Right cardiac atrium (tissue), 5 donors: Measurements from ENCODE around the gene CFAP157. TPM values are rescaled to one million over a fixed set of nuclear protein-coding genes. Genes with fewer than 3 reads are reported as not detected.

Source experiments
- ATAC-seq, 2 donors: fragments of 200-7000 bp; cut with Tn5 transposase; one replicate each; pipeline versions ENCODE4 v1.8.0 to v1.9.1; 2020; ENCODE audit warnings: moderate library complexity in 2 of 2, mild to moderate bottlenecking in 1 of 2
- DNase-seq, 3 donors: peaks; one replicate each; pipeline ENCODE4 v3.0.0-alpha.2; 2020
- H3K27ac ChIP-seq: one replicate; pipeline ENCODE4 v1.5.1; 2013; ENCODE audit warnings: mild to moderate bottlenecking, low read length, control low read depth, moderate library complexity
- H3K27me3 ChIP-seq: one replicate; pipeline ENCODE4 v1.6.1; 2013; ENCODE audit not compliant: control insufficient read depth, insufficient read depth
- H3K4me1 ChIP-seq: one replicate; pipeline ENCODE4 v1.6.1; 2013; ENCODE audit warnings: low read length; ENCODE audit not compliant: control insufficient read depth, insufficient read depth
- H3K4me3 ChIP-seq: one replicate; pipeline ENCODE4 v1.5.1; 2013; ENCODE audit warnings: low read length, control low read depth
- H3K9me3 ChIP-seq: one replicate; pipeline ENCODE4 v1.6.1; 2013; ENCODE audit warnings: low read length; ENCODE audit not compliant: control insufficient read depth
- WGBS: extraction: QIAGEN DNeasy Blood & Tissue Kit; methylation state at CpG from one replicate; pipeline ENCODE4 v1.1.7; 2013; 5-methylcytosine and 5-hydroxymethylcytosine counted together
- intact Hi-C, 4 donors: fragments of 100-400 bp; cut with DNase I; formaldehyde crosslinking; loops; one replicate each; pipeline versions ENCODE4 v1.11.0 to v1.14.0; 2022 to 2023
- polyA plus RNA-seq: library from polyadenylated mRNA; stranded (reverse); fragments of 200-250 nt; gene quantifications from one replicate; pipeline ENCODE4 v1.2.3, GENCODE V29; 2013
- total RNA-seq, 4 donors: library from RNA; stranded (reverse); fragmentation: NEBNext Ultra II Directional; extraction: Animal tissue kit (Norgen Biotek cat#: 25700); gene quantifications; one replicate each; pipeline ENCODE4 v1.2.1, GENCODE V29; 2021
- donor health status: healthy with polysubstance abuse.
- donor health status: DM: no; HTN: yes; CAD: no.
- donor health status: DM: no; HTN: no; CAD: no.
- donor health status: DM: no; HTN: yes; CAD: no; lungs with severe emphysema.
- donor health status: DM: yes; HTN: yes; CAD: no.

CFAP157 gene
- total and polyA plus RNA-seq, 5 donors, result 0.18 TPM; not detected in 4

DNA sequence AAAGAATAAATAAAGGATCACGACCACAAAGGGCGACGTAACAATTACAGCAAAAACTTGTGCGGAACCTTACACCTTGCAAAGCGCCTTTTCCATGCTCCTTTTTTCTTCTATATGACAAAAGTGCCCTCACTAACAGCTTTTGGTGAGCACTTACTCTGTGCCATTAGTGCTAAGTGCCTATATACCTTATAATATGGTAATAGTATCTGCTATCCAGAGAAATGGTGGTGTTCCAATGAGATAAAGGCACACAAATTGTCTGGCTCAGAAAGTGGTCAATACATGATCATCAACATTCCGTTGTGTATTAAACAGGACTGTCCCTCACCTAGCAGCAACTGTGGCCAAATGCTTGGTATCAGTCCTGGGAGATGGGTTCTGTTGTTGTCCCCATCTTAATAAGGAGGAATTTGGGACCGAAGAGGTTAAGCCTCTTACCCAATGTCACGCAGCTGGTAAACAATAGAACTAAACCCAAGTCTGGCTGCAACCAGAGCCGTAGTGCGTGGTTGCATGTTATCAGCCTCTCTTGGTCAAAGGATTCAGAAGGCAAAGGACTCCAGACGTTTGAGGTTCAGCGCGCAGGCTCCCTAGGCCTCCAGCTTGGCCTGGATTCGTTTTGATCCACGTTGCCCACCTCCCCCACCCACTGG lies 28.9 kb downstream of the CFAP157 start:
- ATAC-seq (no peak), DNase-seq (peak in 1 of 3 donors; percentile 45)
- peaks cover 6% of the 10 kb centered on the region for H3K4me1 ChIP-seq
- intact Hi-C loops, result loop anchor here (2.0 to 10.0 kb wide), 8 partner anchors 42 to 189 kb away; partner anchors contain the start of genes AK1 (in 2 of the 4), CDK9 (in 1 of the 4) and SH2D3C (in 1 of the 4)
- 22% methylated on average over 15 of the region's 15 CpGs for WGBS
- H3K9me3 ChIP-seq, result no peaks in the 10 kb centered on the region
- H3K27ac ChIP-seq, result no peak overlapping the region
- H3K4me3 ChIP-seq, result no peak overlapping the region
- no peaks in the 10 kb centered on the region for H3K27me3 ChIP-seq

DNA sequence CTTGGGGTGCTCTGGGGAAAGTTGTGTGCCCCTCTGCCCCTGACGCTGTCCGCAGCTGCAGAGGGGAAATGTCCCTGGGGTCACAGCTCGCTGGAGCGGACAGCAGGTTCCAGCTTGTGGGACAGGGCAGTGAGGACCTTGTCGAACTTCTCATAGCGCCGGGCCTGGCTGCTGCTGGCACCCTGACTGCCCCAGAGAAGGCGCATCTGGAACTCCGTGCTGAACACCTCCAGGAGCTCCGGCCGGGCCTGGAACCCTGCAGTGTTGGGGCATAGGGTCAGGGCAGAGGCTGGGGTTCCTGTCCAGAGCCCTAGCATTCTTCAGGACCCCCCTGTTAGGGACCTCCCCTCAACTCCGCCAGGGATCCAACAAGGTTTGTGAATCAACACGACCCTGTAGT lies 31.9 kb downstream of the CFAP157 start:
- ATAC-seq, result no peak
- no peak overlapping the region for H3K4me3 ChIP-seq
- intact Hi-C loops, result loop anchor here (5.0 to 10.0 kb wide), 6 partner anchors 39 to 186 kb away; partner anchors contain the start of genes AK1 (in 2 of the 4), CDK9 (in 1 of the 4) and SH2D3C (in 1 of the 4)
- H3K27ac ChIP-seq, result no peak overlapping the region
- H3K9me3 ChIP-seq, result no peaks in the 10 kb centered on the region
- whole genome bisulfite sequencing, result 88% methylated on average over 13 of the region's 13 CpGs
- peak in 1 of 3 donors; percentile 53 for DNase-seq
- no peaks in the 10 kb centered on the region for H3K27me3 ChIP-seq
- peaks cover 6% of the 10 kb centered on the region for H3K4me1 ChIP-seq

DNA sequence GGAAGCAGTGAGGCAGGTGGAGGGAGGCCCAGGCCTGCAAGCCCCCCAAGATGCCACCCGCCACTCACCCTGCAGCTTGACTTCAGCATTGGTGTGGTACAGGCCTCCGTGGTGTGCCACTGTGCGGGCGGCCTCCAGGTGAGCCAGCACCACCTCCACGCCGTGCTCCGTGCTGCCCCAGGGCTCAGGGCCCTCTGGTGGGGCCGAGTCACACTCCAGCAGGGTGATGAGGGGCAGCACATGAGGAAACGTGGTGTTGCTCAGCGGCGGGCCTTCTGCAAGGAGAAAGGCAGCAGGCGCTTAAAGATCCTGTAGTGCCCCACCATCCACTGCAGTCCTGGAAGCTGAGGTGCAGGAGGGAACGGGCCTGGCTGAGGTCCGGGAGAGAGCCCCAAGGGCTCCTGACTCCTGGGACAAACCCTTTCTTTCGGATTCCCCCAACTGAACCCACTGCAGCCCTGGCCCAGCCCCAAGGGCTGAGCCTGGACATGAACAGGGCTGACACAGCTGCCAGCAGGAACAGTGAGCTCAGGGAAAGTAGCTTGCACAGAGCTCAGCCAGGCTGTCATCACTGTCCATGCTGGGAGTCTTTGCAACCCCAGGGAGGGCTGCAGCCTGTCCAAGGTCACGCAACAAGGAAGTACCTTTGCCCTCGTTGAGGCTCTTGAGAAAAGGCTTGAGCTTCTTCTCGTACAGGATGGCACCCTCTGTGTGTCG lies 33.0 kb downstream of the CFAP157 start:
- Histone ChIP-seq H3K4me3 (no peak overlapping the region), H3K27me3 (no peaks in the 10 kb centered on the region), H3K27ac (peak overlapping the region; percentile 90), H3K4me1 (no peaks in the 10 kb centered on the region), H3K9me3 (no peaks in the 10 kb centered on the region)
- intact Hi-C loops, result loop anchor here (5.0 to 10.0 kb wide), 6 partner anchors 38 to 185 kb away; partner anchors contain the start of genes AK1 (in 2 of the 4), CDK9 (in 1 of the 4) and SH2D3C (in 1 of the 4)
- DNase-seq, result peak; percentile 72 to 85 (median 76)
- peak in 1 of 2 donors; percentile 26 for ATAC-seq
- WGBS, result 80% methylated on average over 19 of the region's 19 CpGs

DNA sequence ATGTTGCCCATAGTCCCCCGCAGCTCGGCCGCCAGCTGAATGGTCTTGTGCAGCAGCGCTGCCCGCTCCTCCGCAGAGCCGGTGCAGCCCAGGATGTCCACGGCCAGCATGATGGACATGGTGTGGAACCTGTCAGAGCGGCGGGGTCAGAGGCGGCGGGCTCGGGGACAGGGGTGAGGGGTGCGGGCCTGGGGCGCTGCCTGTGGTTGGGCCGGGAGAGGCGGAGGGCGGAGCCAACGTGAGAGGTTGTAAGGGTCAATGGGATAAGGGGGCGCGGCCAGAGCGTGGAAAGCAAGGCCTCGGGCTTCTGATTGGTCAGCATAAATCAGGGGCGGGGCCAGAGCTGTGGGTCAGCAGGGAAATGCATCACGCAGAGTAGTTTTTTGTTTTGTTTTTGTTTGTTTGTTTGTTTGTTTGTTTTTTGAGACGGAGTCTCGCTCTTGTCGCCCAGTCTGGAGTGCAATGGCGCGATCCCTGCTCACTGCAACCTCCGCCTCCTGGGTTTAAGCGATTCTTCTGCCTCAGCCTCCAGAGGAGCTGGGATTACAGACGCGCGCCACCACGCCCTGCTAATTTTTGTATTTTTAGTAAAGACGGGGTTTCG lies 35.1 kb downstream of the CFAP157 start:
- H3K4me1 ChIP-seq, result no peaks in the 10 kb centered on the region
- intact Hi-C loops, result no loop called here
- 66% methylated on average over 38 of the region's 38 CpGs for WGBS
- ATAC-seq (peak; percentile 52 to 58), DNase-seq (peak; percentile 57 to 86 (median 84))
- no peak overlapping the region for H3K4me3 ChIP-seq
- H3K9me3 ChIP-seq, result no peaks in the 10 kb centered on the region
- H3K27me3 ChIP-seq, result no peaks in the 10 kb centered on the region
- no peak overlapping the region for H3K27ac ChIP-seq

DNA sequence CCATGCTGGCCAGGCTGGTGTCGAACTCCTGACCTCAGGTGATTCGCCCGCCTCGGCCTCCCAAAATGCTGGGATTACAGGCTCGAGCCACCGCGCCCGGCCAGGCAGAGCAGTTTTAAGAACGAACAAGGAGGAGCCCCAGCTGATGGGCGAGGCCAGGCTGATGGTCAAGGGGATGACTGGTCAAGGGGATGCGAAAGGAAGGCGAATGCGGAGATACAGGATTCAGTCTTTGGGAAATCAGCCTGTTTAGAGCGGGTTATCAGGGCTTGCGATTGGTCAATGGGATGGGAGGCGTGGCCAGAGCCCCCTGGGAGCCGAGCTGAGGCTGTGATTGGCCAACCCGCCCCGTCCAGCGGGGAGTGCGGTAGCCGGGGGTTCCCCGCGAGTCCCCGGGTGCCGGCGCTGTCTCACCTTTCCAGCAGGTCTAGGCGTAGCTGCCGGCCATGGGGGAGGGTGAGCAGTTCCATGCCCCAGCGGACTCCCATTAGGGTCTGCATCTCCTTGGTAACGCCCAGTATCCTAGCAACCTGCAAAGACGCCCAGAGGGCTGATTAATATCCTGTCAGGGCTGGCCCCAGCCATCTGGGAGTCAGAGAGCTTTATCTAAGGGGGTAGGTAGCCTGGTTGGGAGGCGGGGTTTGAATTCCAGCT lies 35.8 kb downstream of the CFAP157 start:
- peak in 2 of 3 donors; percentile 42 to 61 for DNase-seq
- intact Hi-C loops, result no loop called here
- peak; percentile 14 to 25 for ATAC-seq
- 58% methylated on average over 33 of the region's 33 CpGs for WGBS
- Histone ChIP-seq H3K4me1 (no peaks in the 10 kb centered on the region), H3K9me3 (no peaks in the 10 kb centered on the region), H3K4me3 (no peak overlapping the region), H3K27ac (no peak overlapping the region), H3K27me3 (no peaks in the 10 kb centered on the region)

DNA sequence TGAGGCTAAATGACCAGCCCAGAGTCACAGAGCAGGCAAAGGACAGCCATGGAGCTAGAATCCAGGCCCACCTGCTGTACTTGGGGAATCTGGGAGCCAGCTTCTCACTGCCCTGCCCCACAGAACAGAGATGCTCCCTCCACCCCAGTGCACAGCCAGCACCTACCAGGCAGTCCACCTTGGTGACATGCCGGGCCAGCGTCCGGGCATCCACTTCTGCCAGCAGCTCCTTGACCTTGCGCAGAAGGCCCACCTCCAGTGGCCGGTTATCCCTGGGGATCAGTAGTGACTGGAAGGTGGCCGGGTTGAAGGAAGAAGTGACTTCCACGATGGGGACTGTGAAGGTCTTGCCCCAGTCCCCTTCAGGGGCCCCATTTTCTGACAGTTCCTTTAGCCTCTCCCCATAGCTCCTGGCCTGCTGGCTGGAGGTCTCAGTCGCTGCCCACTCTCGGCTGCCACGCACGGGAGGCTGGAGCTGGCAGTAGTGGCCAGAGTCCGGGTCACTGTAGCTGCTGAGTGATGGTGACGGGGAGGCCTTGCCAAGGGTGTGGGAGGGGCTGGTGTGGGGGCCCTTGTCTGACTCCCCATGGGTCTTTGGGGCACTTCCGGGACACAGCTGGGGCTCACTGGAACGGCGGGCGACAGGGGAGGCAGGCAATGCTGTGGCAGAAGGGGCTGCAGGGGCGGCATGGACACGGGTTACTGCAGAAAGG lies 37.8 kb downstream of the CFAP157 start:
- DNase-seq, result peak in 2 of 3 donors; percentile 45 to 52
- 88% methylated on average over 19 of the region's 19 CpGs for WGBS
- no peak for ATAC-seq
- Histone ChIP-seq H3K9me3 (no peaks in the 10 kb centered on the region), H3K27me3 (no peaks in the 10 kb centered on the region), H3K4me1 (no peaks in the 10 kb centered on the region), H3K27ac (no peak overlapping the region), H3K4me3 (no peak overlapping the region)
- intact Hi-C loops, result no loop called here

DNA sequence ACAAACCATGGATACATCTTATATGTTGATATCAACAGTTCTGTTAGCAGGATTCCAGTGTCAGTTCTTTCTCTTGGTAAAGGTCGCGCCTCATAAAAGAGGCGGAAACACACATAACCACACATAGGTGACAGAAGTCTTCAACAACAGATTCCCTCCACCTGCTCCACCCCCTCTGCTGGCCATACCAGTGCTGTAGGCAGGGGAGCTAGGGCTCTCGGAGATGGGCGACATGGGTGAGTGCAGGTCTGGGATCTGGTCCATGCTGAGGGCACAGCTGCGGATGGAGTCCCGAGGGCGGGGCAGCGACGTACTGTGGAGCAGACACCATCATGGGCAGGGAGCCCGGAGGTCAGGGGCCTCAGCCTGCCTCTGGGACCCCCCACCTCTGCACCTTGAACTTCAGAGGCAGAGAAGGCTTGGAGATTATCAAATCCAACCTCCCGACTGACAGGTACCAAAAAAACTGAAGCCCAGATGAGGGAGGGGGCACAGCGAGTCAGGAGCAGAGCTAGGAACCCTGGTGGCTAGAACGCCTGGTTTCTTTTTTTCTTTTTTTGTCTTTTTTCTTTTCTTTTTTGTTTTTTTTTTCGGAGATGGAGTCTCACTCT lies 40.3 kb downstream of the CFAP157 start:
- H3K9me3 ChIP-seq, result no peaks in the 10 kb centered on the region
- intact Hi-C loops, result no loop called here
- ATAC-seq (no peak), DNase-seq (peak in 1 of 3 donors; percentile 54)
- H3K4me1 ChIP-seq, result no peaks in the 10 kb centered on the region
- H3K27me3 ChIP-seq, result no peaks in the 10 kb centered on the region
- H3K4me3 ChIP-seq, result no peak overlapping the region
- H3K27ac ChIP-seq, result no peak overlapping the region
- 77% methylated on average over 15 of the region's 15 CpGs for WGBS

DNA sequence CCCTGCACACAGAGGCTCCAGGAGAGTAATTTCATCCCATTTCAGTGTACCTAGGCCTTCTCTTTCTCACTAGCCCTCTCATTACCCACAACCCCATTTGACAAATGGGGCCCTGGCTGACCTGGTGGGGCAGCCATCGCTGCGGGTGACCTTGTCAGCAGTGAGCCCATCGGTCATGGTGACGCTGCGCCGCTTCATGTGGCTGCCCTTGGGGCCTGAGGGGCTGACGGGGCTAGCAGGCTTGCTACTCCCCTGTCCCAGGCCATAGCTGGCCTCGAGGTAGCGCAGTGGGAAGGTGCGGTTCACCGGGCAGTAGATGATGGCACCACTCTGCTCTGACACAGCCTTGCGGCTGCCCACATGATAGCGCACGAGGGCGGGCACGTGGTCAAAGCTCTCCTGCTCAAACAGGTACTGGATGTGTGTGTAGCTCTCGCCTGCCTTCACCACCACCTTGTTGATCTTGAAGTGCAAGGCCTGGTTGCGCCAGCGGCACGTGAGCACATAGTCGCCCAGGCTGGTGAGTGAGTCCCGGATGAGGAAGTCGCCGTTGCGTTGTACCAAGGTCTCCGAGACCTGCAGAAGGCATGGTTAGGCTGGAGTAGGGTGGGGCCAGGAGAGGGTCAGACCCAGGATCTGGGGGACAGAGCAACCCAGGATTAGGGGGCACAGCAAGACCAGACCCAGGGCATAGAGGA lies 42.5 kb downstream of the CFAP157 start:
- Histone ChIP-seq H3K9me3 (no peaks in the 10 kb centered on the region), H3K27ac (no peak overlapping the region), H3K4me3 (no peak overlapping the region), H3K4me1 (no peaks in the 10 kb centered on the region), H3K27me3 (no peaks in the 10 kb centered on the region)
- DNase-seq (peak in 1 of 3 donors; percentile 40), ATAC-seq (no peak)
- 91% methylated on average over 26 of the region's 26 CpGs for WGBS
- intact Hi-C loops, result no loop called here

DNA sequence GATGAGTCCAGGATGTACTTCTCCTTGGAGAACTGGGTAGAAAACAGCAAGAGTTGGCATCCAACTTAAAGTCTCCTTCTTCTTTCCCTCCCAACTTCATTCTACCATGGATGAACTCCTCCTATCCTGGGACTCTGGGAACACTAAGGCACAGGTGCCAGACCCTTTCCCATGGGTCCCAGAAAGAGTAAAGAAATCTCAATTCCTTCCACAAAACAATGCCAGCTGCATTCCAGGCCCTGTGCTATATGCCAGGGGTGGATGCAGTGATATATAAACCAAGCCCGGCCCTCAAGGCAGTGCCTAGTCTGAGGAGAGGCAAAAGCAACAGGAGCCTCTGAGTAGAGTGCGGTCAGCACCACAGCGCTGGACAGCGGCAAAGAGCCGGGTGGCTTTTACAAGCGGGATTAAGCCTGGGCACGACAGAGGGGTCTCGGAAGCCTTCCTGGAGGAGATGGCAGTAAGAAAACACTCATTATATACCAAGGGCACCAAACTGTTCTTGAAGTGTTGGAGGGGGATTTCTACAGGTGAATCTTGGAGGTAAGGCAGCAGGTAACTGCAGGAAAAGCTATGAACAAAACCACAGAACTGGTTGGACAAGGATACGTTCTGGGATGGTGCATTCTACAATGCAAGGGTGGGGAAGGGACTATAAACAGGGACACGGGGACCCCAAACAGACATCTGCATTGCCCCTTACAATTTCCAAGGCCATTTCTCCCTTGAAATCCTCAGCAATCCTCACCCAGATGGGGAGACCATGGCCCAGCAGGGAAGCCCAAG lies 44.7 kb downstream of the CFAP157 start:
- Histone ChIP-seq H3K4me1 (no peaks in the 10 kb centered on the region), H3K27ac (no peak overlapping the region), H3K27me3 (no peaks in the 10 kb centered on the region), H3K9me3 (no peaks in the 10 kb centered on the region), H3K4me3 (no peak overlapping the region)
- intact Hi-C loops, result no loop called here
- WGBS, result 40% methylated on average over 10 of the region's 10 CpGs
- ATAC-seq (no peak), DNase-seq (peak in 1 of 3 donors; percentile 70)
